ENCODE measurements around the gene GSC.

GSC gene

GRCh38 chr14:94775871-94776210 lies 5.9 kb upstream of the GSC start:
- DNase-seq: no peak
- Mint-ChIP-seq H3K9me3 (peaks cover 0 to 4% of the 10 kb centered on the region in 2 donors), H3K27me3 (peaks cover 88 to 97% of the 10 kb centered on the region in 2 donors), H3K4me1 (peaks cover 8 to 20% of the 10 kb centered on the region in 2 donors), H3K27ac (no peak overlapping the region), H3K4me3 (no peak overlapping the region), H3K36me3 (peaks cover 0 to 3% of the 10 kb centered on the region in 2 donors)
- no peak for ATAC-seq (replicated peaks)

- H3K27ac Mint-ChIP-seq: no peak overlapping the region
- H3K27me3 Mint-ChIP-seq: peaks cover 89 to 96% of the 10 kb centered on the region in 2 donors
- no peak for ATAC-seq (replicated peaks)
These were observed 5.4 kb upstream of the GSC start for GRCh38 chr14:94775091-94775870.

GRCh38 chr14:94774344-94775090 lies 4.6 kb upstream of the GSC start:
- peaks cover 0 to 3% of the 10 kb centered on the region in 2 donors for H3K36me3 Mint-ChIP-seq
- no peak for ATAC-seq (replicated peaks)
- H3K4me3 Mint-ChIP-seq: no peak overlapping the region
- peak overlapping the region; percentile 86 for H3K27ac Mint-ChIP-seq
- H3K27me3 Mint-ChIP-seq: peaks cover 84 to 90% of the 10 kb centered on the region in 2 donors
- peaks cover 0 to 4% of the 10 kb centered on the region in 2 donors for H3K9me3 Mint-ChIP-seq
- peaks cover 12 to 26% of the 10 kb centered on the region in 2 donors for H3K4me1 Mint-ChIP-seq
- DNase-seq: no peak

More at GRCh38 chr14:94775091-94775870, 5.4 kb upstream of the GSC start:
- H3K4me1 Mint-ChIP-seq: peaks cover 12 to 25% of the 10 kb centered on the region in 2 donors
- peaks cover 0 to 4% of the 10 kb centered on the region in 2 donors for H3K9me3 Mint-ChIP-seq
- no peak overlapping the region for H3K4me3 Mint-ChIP-seq
- no peak for DNase-seq
- peaks cover 0 to 3% of the 10 kb centered on the region in 2 donors for H3K36me3 Mint-ChIP-seq

GRCh38 chr14:94773655-94774343 lies 3.9 kb upstream of the GSC start:
- peak overlapping the region; percentile 30 to 32 for H3K4me3 Mint-ChIP-seq
- peak overlapping the region; percentile 86 for H3K27ac Mint-ChIP-seq
- peaks cover 16 to 32% of the 10 kb centered on the region in 2 donors for H3K4me1 Mint-ChIP-seq
- peaks cover 0 to 4% of the 10 kb centered on the region in 2 donors for H3K9me3 Mint-ChIP-seq
- peaks cover 83 to 91% of the 10 kb centered on the region in 2 donors for H3K27me3 Mint-ChIP-seq
- ATAC-seq (replicated peaks): no peak
- DNase-seq: no peak
- H3K36me3 Mint-ChIP-seq: peaks cover 0 to 3% of the 10 kb centered on the region in 2 donors

- ATAC-seq (replicated peaks) (no peak), DNase-seq (no peak)
- Mint-ChIP-seq H3K27me3 (peaks cover 81 to 91% of the 10 kb centered on the region in 2 donors), H3K27ac (peak overlapping the region; percentile 86), H3K9me3 (peaks cover 0 to 4% of the 10 kb centered on the region in 2 donors), H3K36me3 (peaks cover 3% of the 10 kb centered on the region in 2 donors), H3K4me3 (no peak overlapping the region), H3K4me1 (peaks cover 17 to 39% of the 10 kb centered on the region in 2 donors)
These were observed 3.2 kb upstream of the GSC start for GRCh38 chr14:94773061-94773648.

- Mint-ChIP-seq H3K4me3 (peak overlapping the region in 1 of 2 donors; percentile 39), H3K27me3 (peaks cover 83 to 92% of the 10 kb centered on the region in 2 donors), H3K4me1 (peaks cover 20 to 45% of the 10 kb centered on the region in 2 donors), H3K9me3 (peaks cover 0 to 4% of the 10 kb centered on the region in 2 donors), H3K27ac (peak overlapping the region; percentile 89), H3K36me3 (peaks cover 3% of the 10 kb centered on the region in 2 donors)
- no peak for DNase-seq
- no peak for ATAC-seq (replicated peaks)
These were observed 2.6 kb upstream of the GSC start for GRCh38 chr14:94772548-94772947.

- Mint-ChIP-seq H3K27ac (peak overlapping the region; percentile 89), H3K4me1 (peaks cover 20 to 45% of the 10 kb centered on the region in 2 donors), H3K4me3 (peak overlapping the region in 1 of 2 donors; percentile 44), H3K27me3 (peaks cover 83 to 92% of the 10 kb centered on the region in 2 donors), H3K9me3 (peaks cover 0 to 2% of the 10 kb centered on the region in 2 donors), H3K36me3 (peaks cover 3% of the 10 kb centered on the region in 2 donors)
- no peak for DNase-seq
- ATAC-seq (replicated peaks): no peak
These were observed 2.1 kb upstream of the GSC start for GRCh38 chr14:94771906-94772490.

GRCh38 chr14:94771158-94771905 lies 1.4 kb upstream of the GSC start:
- H3K27me3 Mint-ChIP-seq: peaks cover 80 to 89% of the 10 kb centered on the region in 2 donors
- peak overlapping the region; percentile 43 to 44 for H3K4me3 Mint-ChIP-seq
- ATAC-seq (replicated peaks) (no peak), DNase-seq (no peak)
- H3K9me3 Mint-ChIP-seq: peaks cover 0 to 2% of the 10 kb centered on the region in 2 donors
- H3K36me3 Mint-ChIP-seq: peaks cover 3% of the 10 kb centered on the region in 2 donors
- H3K27ac Mint-ChIP-seq: peak overlapping the region; percentile 89
- H3K4me1 Mint-ChIP-seq: peaks cover 20 to 45% of the 10 kb centered on the region in 2 donors

GRCh38 chr14:94770815-94771157 lies 873 bp upstream of the GSC start:
- Mint-ChIP-seq H3K27ac (peak overlapping the region; percentile 31), H3K36me3 (peaks cover 3% of the 10 kb centered on the region in 2 donors), H3K4me3 (peak overlapping the region in 1 of 2 donors; percentile 49), H3K27me3 (peaks cover 77 to 86% of the 10 kb centered on the region in 2 donors), H3K4me1 (peaks cover 20 to 45% of the 10 kb centered on the region in 2 donors), H3K9me3 (peaks cover 0 to 2% of the 10 kb centered on the region in 2 donors)
- DNase-seq: no peak
- no peak for ATAC-seq (replicated peaks)

GRCh38 chr14:94770251-94770749 lies 387 bp upstream of the GSC start:
- H3K4me1 Mint-ChIP-seq: peaks cover 20 to 45% of the 10 kb centered on the region in 2 donors
- peaks cover 77 to 86% of the 10 kb centered on the region in 2 donors for H3K27me3 Mint-ChIP-seq
- H3K27ac Mint-ChIP-seq: peak overlapping the region; percentile 65
- peaks cover 3% of the 10 kb centered on the region in 2 donors for H3K36me3 Mint-ChIP-seq
- peak overlapping the region; percentile 55 to 86 for H3K4me3 Mint-ChIP-seq
- ATAC-seq (replicated peaks) (no peak), DNase-seq (no peak)
- H3K9me3 Mint-ChIP-seq: peaks cover 0 to 2% of the 10 kb centered on the region in 2 donors

- ATAC-seq (replicated peaks) (peak; percentile 7 to 10), DNase-seq (no peak)
- Mint-ChIP-seq H3K4me3 (peak overlapping the region; percentile 64 to 86), H3K9me3 (no peaks in the 10 kb centered on the region), H3K27me3 (peaks cover 77 to 86% of the 10 kb centered on the region in 2 donors), H3K27ac (peak overlapping the region; percentile 66), H3K36me3 (peaks cover 0 to 3% of the 10 kb centered on the region in 2 donors), H3K4me1 (peaks cover 17 to 40% of the 10 kb centered on the region in 2 donors)
These were observed 1.2 kb downstream of the GSC start for GRCh38 chr14:94768521-94769390.

GRCh38 chr14:94768141-94768520 lies 1.8 kb downstream of the GSC start:
- H3K27me3 Mint-ChIP-seq: peaks cover 77 to 86% of the 10 kb centered on the region in 2 donors
- H3K4me1 Mint-ChIP-seq: peaks cover 17 to 37% of the 10 kb centered on the region in 2 donors
- H3K9me3 Mint-ChIP-seq: no peaks in the 10 kb centered on the region
- peak overlapping the region; percentile 66 for H3K27ac Mint-ChIP-seq
- peaks cover 0 to 3% of the 10 kb centered on the region in 2 donors for H3K36me3 Mint-ChIP-seq
- ATAC-seq (replicated peaks) (no peak), DNase-seq (no peak)
- peak overlapping the region; percentile 64 to 86 for H3K4me3 Mint-ChIP-seq

Measured in stimulated activated naive B cell treated with anti-CD40 and anti-IgM and Interleukin-4, amounts not matched to agents 10 μg/mL and 1 μg/mL and 100 μg/mL, for 72 hours (primary cell).